Naive thymus-derived CD8-positive, alpha-beta T cell (primary cell): Measurements from ENCODE around the gene RIC1. TPM values are rescaled to one million over a fixed set of nuclear protein-coding genes. Genes with fewer than 3 reads are reported as not detected.
"Not testable (repeated sequence)": the region's sequence is repeated elsewhere in the genome, so short reads cannot be mapped to it uniquely, and the experiment has no call there.

Experiments used
- ATAC-seq, 2 donors: fragments of 150-1000 bp; cut with Tn5 transposase in 1 of 2; sonication (Bioruptor Pico), chemical (Tn5 transposase) in 1 of 2; 1 replicate in 1 of 2; 2 replicates in 1 of 2; pipeline ENCODE4 v1.10.0; 2021; ENCODE audit warnings: mild to moderate bottlenecking in 2 of 2, moderate library complexity in 2 of 2
- POLR2A ChIA-PET: fragments of 350-600 bp; sonication (Branson Sonifier 250); formaldehyde crosslinking; loops from one replicate; lab custom pipeline; 2021; ENCODE audit warnings: antibody characterized with exemption; lab: Charles Lee
- DNase-seq, 10 donors: peaks; one replicate each; pipeline versions ENCODE4 v3.0.0 to v3.0.0-alpha.2; 2020 to 2022
- H3K27ac Mint-ChIP-seq, 10 donors: one replicate each; pipeline ENCODE4 v1.8.0; 2020 to 2022; ENCODE audit warnings: mild to moderate bottlenecking in 10 of 10, mixed read lengths in 10 of 10, moderate library complexity in 4 of 10, inconsistent platforms in 1 of 10
- H3K27me3 Mint-ChIP-seq, 5 donors: one replicate each; pipeline ENCODE4 v1.8.0; 2021 to 2022; ENCODE audit warnings: mixed read lengths in 5 of 5
- H3K36me3 Mint-ChIP-seq, 3 donors: one replicate each; pipeline ENCODE4 v1.8.0; 2020 to 2022; ENCODE audit warnings: mixed read lengths in 3 of 3, mild to moderate bottlenecking in 2 of 3, inconsistent platforms in 1 of 3
- H3K4me1 Mint-ChIP-seq, 4 donors: one replicate each; pipeline ENCODE4 v1.8.0; 2021 to 2022; ENCODE audit warnings: mixed read lengths in 4 of 4
- H3K4me3 Mint-ChIP-seq, 10 donors: one replicate each; pipeline ENCODE4 v1.8.0; 2020 to 2022; ENCODE audit warnings: mild to moderate bottlenecking in 10 of 10, mixed read lengths in 10 of 10, moderate library complexity in 6 of 10, inconsistent platforms in 1 of 10
- H3K9me3 Mint-ChIP-seq, 9 donors: one replicate each; pipeline ENCODE4 v1.8.0; 2020 to 2022; ENCODE audit warnings: mixed read lengths in 9 of 9, mild to moderate bottlenecking in 3 of 9, inconsistent platforms in 1 of 9, moderate library complexity in 1 of 9
- polyA plus RNA-seq, 3 donors: library from polyadenylated mRNA; unstranded; fragments of 300-500 nt; fragmentation: Illumina TruSeq; gene quantifications; one replicate each; pipeline ENCODE4 v1.2.3, GENCODE V29; 2021
- total RNA-seq, 8 experiments: library from RNA in 2 of 8; stranded (reverse) in 2 of 8; gene quantifications; one replicate each; pipeline ENCODE4 v1.2.3 and lab custom pipeline; 2021 to 2026

RIC1 gene
- total and polyA plus RNA-seq, 5 experiments from 2014 or later: 5.4 to 30.6 (median 8.3) TPM

DNA sequence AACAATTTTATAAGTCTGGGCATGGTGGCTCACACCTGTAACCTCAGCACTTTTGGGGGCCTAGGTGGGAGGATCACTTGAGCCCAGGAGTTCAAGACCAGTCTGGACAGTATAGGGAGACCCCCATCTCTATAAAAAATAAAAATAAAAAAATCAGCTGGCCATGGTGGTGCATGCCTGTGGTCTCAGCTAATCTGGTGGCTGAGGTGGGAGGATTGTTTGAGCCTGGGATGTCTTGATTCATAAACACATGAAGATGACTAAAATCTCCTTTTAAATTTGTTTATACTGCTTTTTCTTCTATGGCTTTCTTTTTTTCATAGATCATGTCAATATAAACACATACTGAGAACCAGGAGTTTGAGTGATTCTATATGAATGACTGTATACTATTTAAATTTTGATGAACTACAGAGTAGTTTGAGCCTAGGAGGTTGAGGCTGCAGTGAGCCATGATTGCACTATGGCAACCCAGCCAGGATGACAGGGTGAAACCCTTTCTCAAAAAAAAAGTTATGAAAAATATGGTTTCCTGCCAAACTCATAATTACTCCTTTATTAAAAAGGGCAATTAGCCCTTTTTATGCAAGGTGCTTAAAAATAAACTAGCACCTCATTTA is 14.2 kb downstream of the RIC1 start:
- Mint-ChIP-seq H3K27me3 (no peaks in the 10 kb centered on the region), H3K4me1 (peaks cover 24 to 73% (median 52%) of the 10 kb centered on the region in 4 donors), H3K27ac (peak overlapping the region in 1 of 10 donors; percentile 5), H3K36me3 (peaks cover 37 to 47% (median 45%) of the 10 kb centered on the region in 3 donors), H3K4me3 (no peak overlapping the region), H3K9me3 (peaks cover 9 to 54% (median 50%) of the 10 kb centered on the region in 9 donors)
- DNase-seq (no peak), ATAC-seq (no peak)
- POLR2A ChIA-PET: no interaction called here

DNA sequence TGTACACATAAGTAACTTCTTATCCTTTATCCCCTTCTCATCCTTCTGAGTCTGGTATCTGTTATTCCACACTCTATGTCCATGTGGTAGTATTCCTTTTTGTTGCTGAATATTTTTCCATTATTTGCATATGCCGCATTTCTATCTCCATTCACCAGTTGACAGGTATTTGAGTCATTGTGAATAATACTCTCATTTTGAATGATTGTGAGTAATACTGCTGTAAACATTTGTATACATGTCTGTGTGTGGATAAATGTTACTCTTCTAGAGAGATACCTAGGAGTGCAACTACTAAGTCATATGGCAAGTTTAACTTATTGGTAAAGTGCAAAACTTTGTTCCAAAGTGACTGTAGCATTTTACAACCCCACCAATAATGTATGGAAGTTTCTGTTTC is 15.6 kb downstream of the RIC1 start:
- Mint-ChIP-seq H3K27ac (peak overlapping the region in 1 of 10 donors; percentile 67), H3K4me3 (peak overlapping the region in 1 of 10 donors; percentile 43), H3K9me3 (peaks cover 12 to 54% (median 47%) of the 10 kb centered on the region in 9 donors), H3K27me3 (no peaks in the 10 kb centered on the region), H3K36me3 (peaks cover 30 to 47% (median 44%) of the 10 kb centered on the region in 3 donors), H3K4me1 (peaks cover 19 to 71% (median 46%) of the 10 kb centered on the region in 4 donors)
- DNase-seq (no peak), ATAC-seq (no peak)
- POLR2A ChIA-PET: no interaction called here

DNA sequence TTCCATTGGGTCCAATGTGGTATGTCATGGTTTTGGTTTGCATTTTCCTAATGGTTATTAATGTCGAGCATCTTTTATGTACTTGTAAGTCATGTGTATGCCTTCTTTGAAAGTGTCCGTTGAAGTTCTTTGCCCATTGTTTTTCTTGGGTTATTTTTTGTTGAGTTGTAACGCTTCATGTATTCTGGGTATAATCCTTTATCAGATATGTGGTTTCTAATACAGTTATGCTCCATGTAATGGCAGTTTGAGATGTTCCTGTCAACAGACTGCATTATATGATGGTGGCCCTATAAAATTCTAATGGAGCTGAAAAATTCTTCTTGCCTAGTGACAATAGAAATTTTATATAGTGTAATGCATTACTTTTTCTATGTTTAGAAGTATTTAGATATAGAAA is 17.2 kb downstream of the RIC1 start:
- peaks cover 0 to 54% (median 43%) of the 10 kb centered on the region in 9 donors for H3K9me3 Mint-ChIP-seq
- peaks cover 21 to 69% (median 52%) of the 10 kb centered on the region in 4 donors for H3K4me1 Mint-ChIP-seq
- DNase-seq (no peak), ATAC-seq (no peak)
- H3K4me3 Mint-ChIP-seq: peak overlapping the region in 1 of 10 donors; percentile 32
- POLR2A ChIA-PET: no interaction called here
- no peak overlapping the region for H3K27ac Mint-ChIP-seq
- H3K27me3 Mint-ChIP-seq: no peaks in the 10 kb centered on the region
- H3K36me3 Mint-ChIP-seq: peaks cover 23 to 44% (median 40%) of the 10 kb centered on the region in 3 donors

DNA sequence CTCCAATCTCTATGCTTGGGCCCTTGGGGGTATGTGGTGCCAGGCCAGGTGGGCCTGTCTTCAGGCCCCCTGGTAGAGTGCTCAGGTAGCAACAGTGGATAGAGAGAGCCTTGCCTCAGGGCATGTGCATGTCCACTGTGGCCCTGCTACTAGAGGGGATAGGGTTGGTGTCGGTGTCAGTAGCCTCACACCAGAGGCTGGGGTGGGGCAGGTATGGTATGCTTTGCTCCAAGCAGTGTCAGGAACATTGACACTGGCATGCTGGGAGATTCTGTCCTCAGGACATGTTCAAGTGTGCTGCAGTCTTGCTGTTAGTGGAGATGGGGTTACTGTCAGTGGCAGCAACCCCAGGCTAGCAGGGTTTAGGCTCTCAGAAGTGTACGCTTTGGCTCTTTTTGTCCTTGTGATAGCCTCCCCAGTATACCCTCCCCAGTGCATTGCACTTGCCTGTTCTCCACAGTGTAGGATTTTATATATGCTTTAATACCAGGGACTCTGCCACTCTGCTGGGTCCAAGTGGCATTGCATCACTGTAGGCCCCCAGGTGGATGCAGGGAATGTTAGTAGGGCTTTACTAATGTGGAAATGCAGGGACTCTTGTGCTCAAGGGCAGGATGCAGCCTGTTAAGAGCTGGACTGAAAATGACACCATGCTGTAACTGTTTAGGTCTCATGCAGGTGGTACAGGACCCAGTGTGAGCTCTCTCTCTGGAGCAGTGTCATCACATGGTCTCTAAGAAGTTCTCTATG is 21.6 kb downstream of the RIC1 start:
- POLR2A ChIA-PET: interaction anchor here (0.6 kb wide), 1 partner anchor 66 kb away, joined by 5 read pairs; no protein-coding TSS in a partner anchor
- no peak for DNase-seq
- H3K4me3 Mint-ChIP-seq: peak overlapping the region in 3 of 10 donors; percentile 9 to 48 (median 14)
- peaks cover 18 to 82% (median 47%) of the 10 kb centered on the region in 9 donors for H3K9me3 Mint-ChIP-seq
- H3K27me3 Mint-ChIP-seq: no peaks in the 10 kb centered on the region
- H3K27ac Mint-ChIP-seq: peak overlapping the region in 1 of 10 donors; percentile 5
- no peak for ATAC-seq
- H3K4me1 Mint-ChIP-seq: peaks cover 18 to 40% (median 35%) of the 10 kb centered on the region in 4 donors
- H3K36me3 Mint-ChIP-seq: peaks cover 25 to 68% (median 48%) of the 10 kb centered on the region in 3 donors

DNA sequence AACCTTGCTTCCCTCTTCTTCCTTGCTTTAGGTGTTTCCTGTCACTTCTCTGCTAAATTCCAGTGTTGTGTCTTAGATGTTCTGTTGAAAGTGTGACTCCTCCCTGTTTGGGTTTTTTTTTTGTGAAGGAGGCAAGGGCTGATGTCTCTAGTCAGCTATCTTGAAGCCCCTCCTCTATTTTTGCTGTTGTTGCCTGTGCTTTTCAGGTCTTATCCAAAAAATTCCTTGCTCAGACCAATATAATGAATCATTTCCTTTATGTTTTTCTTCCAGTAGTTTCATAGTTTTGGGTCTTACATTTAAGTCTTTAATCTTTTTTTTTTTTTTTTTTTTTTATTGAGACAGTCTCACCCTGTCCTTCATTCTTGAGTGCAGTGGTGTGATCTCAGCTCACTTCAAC is 22.3 kb downstream of the RIC1 start:
- Mint-ChIP-seq H3K4me3 (no peak overlapping the region), H3K27me3 (no peaks in the 10 kb centered on the region), H3K36me3 (peaks cover 23 to 68% (median 48%) of the 10 kb centered on the region in 3 donors), H3K27ac (peak overlapping the region in 1 of 10 donors; percentile 71), H3K9me3 (peaks cover 18 to 85% (median 47%) of the 10 kb centered on the region in 9 donors), H3K4me1 (peaks cover 17 to 35% (median 31%) of the 10 kb centered on the region in 4 donors)
- ATAC-seq (no peak), DNase-seq (no peak)
- POLR2A ChIA-PET: interaction anchor here (0.6 to 1.2 kb wide), 2 partner anchors 23 to 65 kb away, joined by 3 to 5 read pairs; no protein-coding TSS in a partner anchor

DNA sequence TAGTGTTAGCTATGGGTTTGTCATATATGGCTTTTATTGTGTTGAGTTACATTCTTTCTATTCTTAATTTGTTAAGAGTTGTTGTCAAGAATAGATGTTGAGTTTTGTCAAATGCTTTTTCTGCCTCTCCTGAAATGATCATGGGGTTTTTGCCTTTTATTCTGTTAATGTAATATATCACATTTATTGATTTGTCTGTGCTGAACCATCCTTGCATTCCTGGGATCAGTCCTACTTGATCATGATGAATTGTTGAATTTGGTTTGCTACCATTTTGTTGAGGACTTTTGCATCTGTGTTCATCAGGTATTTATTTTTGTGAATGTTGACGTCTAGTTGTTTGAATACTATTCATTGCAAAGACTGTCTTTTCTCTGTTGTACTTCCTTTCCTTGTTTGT is 23.9 kb downstream of the RIC1 start:
- Mint-ChIP-seq H3K27me3 (no peaks in the 10 kb centered on the region), H3K36me3 (peaks cover 26 to 72% (median 37%) of the 10 kb centered on the region in 3 donors), H3K4me1 (peaks cover 14 to 34% (median 30%) of the 10 kb centered on the region in 4 donors), H3K9me3 (peaks cover 14 to 75% (median 31%) of the 10 kb centered on the region in 9 donors), H3K4me3 (peak overlapping the region in 1 of 10 donors; percentile 4), H3K27ac (no peak overlapping the region)
- DNase-seq (no peak), ATAC-seq (no peak)
- POLR2A ChIA-PET: no interaction called here

DNA sequence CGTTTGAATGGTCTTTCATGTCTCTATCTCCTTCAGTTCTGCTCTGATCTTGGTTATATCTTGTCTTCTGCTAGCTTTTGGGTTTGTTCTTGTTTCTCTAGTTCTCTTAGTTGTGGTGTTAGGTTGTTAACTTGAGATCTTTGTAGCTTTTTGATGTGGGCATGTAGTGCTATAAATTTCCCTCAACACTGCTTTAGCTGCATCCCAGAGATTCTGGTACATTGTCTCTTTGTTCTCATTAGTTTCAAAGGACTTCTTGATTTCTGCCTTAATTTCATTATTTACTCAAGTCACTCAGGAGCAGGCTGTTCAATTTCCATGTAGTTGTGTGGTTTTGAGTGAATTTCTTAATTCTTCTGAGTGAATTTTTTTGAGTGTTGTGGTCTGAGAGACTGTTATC is 33.9 kb downstream of the RIC1 start:
- POLR2A ChIA-PET: interaction anchor here (0.6 kb wide), 1 partner anchor 59 kb away, joined by 3 read pairs; no protein-coding TSS in a partner anchor
- Mint-ChIP-seq H3K4me3 (peak overlapping the region in 2 of 10 donors; percentile 11 to 12), H3K9me3 (peaks cover 15 to 56% (median 37%) of the 10 kb centered on the region in 9 donors), H3K27ac (peak overlapping the region in 3 of 10 donors; percentile 12 to 75 (median 33)), H3K36me3 (peaks cover 54 to 70% (median 62%) of the 10 kb centered on the region in 3 donors), H3K4me1 (peaks cover 31 to 60% (median 53%) of the 10 kb centered on the region in 4 donors)
- ATAC-seq, H3K27me3 Mint-ChIP-seq, DNase-seq: not testable (repeated sequence)

DNA sequence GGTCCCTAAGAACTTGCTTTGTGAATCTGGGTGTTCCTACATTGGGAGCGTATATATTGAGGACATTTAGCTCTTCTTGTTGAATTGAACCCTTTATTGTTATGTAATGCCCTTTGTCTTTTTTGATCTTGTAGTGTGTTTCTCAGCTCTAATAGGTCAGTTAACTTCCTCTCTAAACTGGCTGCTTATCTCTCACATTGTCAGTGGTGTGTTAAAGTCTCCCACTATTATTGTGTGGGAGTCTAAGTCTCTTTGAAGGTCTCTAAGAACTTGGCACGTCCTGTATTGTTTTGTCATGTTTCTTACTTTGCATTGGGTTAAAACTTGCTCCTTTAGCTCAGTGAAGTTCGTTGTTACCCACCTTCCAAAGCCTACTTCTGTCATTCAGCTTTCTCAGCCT is 36.2 kb downstream of the RIC1 start:
- ATAC-seq (no peak), DNase-seq (no peak)
- Mint-ChIP-seq H3K9me3 (peaks cover 12 to 52% (median 33%) of the 10 kb centered on the region in 9 donors), H3K36me3 (peaks cover 50 to 60% (median 51%) of the 10 kb centered on the region in 3 donors), H3K27me3 (no peaks in the 10 kb centered on the region), H3K4me3 (peak overlapping the region in 6 of 10 donors; percentile 1 to 66 (median 29)), H3K4me1 (peaks cover 37 to 78% (median 72%) of the 10 kb centered on the region in 4 donors), H3K27ac (peak overlapping the region; percentile 22 to 73 (median 54))
- POLR2A ChIA-PET: interaction anchor here (4.5 kb wide), 1 partner anchor 38 kb away, joined by 21 read pairs; the partner anchor contains the start of gene RIC1

DNA sequence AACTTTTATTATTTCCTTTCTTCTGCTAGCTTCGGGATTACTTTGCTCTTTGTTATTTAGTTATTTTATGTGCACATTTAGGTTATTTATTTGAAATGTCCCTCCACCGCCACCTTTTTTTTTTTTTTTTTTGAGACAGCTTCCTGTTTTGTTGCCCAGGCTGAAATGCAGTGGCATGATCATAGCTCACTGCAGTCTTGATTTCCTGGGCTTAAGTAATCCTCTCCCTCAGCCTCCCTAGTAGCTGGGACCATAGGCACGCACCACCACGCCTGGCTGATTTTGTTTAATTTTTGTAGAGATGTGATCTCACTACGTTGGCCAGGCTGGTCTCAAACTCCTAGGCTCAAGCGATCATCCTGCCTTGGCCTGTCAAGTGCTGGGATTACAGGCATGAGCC is 38.5 kb downstream of the RIC1 start:
- H3K9me3 Mint-ChIP-seq: peaks cover 3 to 33% (median 14%) of the 10 kb centered on the region in 9 donors
- ATAC-seq (no peak), DNase-seq (no peak)
- peak overlapping the region in 8 of 10 donors; percentile 30 to 81 (median 44) for H3K4me3 Mint-ChIP-seq
- peak overlapping the region in 8 of 10 donors; percentile 22 to 84 (median 64) for H3K27ac Mint-ChIP-seq
- no peaks in the 10 kb centered on the region for H3K27me3 Mint-ChIP-seq
- peaks cover 43 to 87% (median 82%) of the 10 kb centered on the region in 4 donors for H3K4me1 Mint-ChIP-seq
- peaks cover 26 to 36% (median 30%) of the 10 kb centered on the region in 3 donors for H3K36me3 Mint-ChIP-seq
- POLR2A ChIA-PET: interaction anchor here (4.5 kb wide), 1 partner anchor 40 kb away, joined by 21 read pairs; the partner anchor contains the start of gene RIC1

DNA sequence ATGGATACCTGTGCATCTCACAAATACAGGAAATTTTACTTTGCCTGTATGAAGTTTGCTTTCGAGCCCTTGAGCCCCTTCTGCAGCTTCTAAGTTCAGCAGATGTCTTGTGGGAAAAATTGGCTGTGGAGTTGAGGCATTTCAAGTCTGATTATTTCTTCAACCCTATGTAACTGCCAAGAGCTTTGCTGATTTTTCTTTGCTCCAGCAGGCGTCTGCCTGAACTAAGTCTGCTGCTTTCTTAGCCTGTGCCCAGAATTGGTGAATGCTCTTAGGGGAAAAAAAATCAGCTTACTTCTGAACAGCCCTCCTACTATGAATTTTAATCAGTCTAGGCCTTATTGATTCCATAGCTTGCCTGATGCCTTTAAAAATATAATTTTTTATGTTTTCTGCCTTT is 41.2 kb downstream of the RIC1 start:
- no peaks in the 10 kb centered on the region for H3K27me3 Mint-ChIP-seq
- H3K27ac Mint-ChIP-seq: no peak overlapping the region
- DNase-seq: no peak
- H3K36me3 Mint-ChIP-seq: peaks cover 2 to 15% (median 11%) of the 10 kb centered on the region in 3 donors
- H3K4me3 Mint-ChIP-seq: no peak overlapping the region
- peaks cover 0 to 8% (median 0%) of the 10 kb centered on the region in 9 donors for H3K9me3 Mint-ChIP-seq
- POLR2A ChIA-PET: no interaction called here
- H3K4me1 Mint-ChIP-seq: peaks cover 38 to 82% (median 70%) of the 10 kb centered on the region in 4 donors
- no peak for ATAC-seq

DNA sequence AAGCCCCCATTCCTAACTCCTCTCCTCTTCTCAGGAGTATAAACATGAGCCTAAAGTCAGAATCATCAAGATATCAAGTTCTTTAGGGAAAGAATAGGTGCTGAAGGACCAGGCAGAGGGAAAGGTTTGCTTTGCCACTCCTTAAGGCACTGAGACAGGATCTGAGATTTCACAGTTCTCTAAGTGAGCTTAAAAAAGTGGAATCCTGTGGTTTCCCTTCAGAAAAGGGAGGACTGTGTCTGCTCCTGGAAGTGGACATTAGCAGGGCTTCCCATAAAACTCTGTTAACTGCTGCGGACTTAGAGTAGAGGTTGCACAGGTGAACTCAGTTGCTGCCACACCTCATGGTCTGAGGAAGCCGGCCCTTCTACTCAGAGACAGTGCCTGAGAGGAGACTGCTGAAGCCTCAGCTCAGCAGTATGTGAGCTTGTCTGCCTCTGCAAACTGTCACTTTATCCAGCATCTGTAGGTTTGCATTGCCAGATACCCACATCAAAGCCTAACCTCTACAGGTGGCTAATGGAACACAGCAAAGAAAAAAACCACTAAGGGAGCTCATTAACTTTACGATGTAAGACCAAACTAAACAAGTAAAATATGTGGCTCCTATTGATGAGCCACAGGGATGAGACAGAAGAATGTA is 42.9 kb downstream of the RIC1 start:
- Mint-ChIP-seq H3K4me1 (peaks cover 28 to 65% (median 56%) of the 10 kb centered on the region in 4 donors), H3K36me3 (peaks cover 4 to 10% (median 7%) of the 10 kb centered on the region in 3 donors), H3K9me3 (peaks cover 0 to 8% (median 2%) of the 10 kb centered on the region in 9 donors), H3K4me3 (peak overlapping the region in 8 of 10 donors; percentile 11 to 62 (median 55)), H3K27me3 (no peaks in the 10 kb centered on the region), H3K27ac (peak overlapping the region in 9 of 10 donors; percentile 7 to 69 (median 49))
- DNase-seq (peak in 7 of 10 donors; percentile 12 to 70 (median 37)), ATAC-seq (peak; percentile 95 to 98)
- POLR2A ChIA-PET: interaction anchor here (0.6 to 1.1 kb wide), 2 partner anchors 40 to 45 kb away, joined by 3 read pairs; no protein-coding TSS in a partner anchor
